Astrocyte of the cerebellum (primary cell): ENCODE data around the gene JSRP1.

Experiments used
- DNase-seq: peaks from one replicate; pipeline ENCODE4 v3.0.0-alpha.2; 2011; ENCODE audit warnings: low read depth
- H3K4me3 ChIP-seq: 2 replicates; pipeline ENCODE4 v1.5.1; 2011; ENCODE audit warnings: mild to moderate bottlenecking, low read depth, low read length, moderate library complexity
- CTCF ChIP-seq: IDR thresholded peaks from 2 replicates; pipeline ENCODE4 v1.5.1; 2012; ENCODE audit warnings: low read length, low read depth, moderate library complexity, mild to moderate bottlenecking; ENCODE audit errors: missing control alignments
- in situ Hi-C: cut with HindIII; loops from 2 replicates; pipeline ENCODE4 v1.10.0; 2017; ENCODE audit warnings: low sequenced_read_pairs

The JSRP1 gene

GRCh38 chr19:2212861-2213711, 43.1 kb downstream of the JSRP1 start:
- no peak for TF ChIP-seq CTCF
- in situ Hi-C loops, result loop anchor here (5.0 kb wide), 1 partner anchor 96 kb away; no protein-coding TSS in a partner anchor

GRCh38 chr19:2210987-2211740, 45.1 kb downstream of the JSRP1 start:
- in situ Hi-C loops, result loop anchor here (5.0 kb wide), 1 partner anchor 94 kb away; no protein-coding TSS in a partner anchor
- no peak for DNase-seq
- H3K4me3 ChIP-seq, result no peak overlapping the region
- no peak for TF ChIP-seq CTCF

More at GRCh38 chr19:2212861-2213711, 43.1 kb downstream of the JSRP1 start:
- no peak overlapping the region for H3K4me3 ChIP-seq
- no peak for DNase-seq

- in situ Hi-C loops, result loop anchor here (5.0 kb wide), 1 partner anchor 93 kb away; no protein-coding TSS in a partner anchor
- H3K4me3 ChIP-seq, result no peak overlapping the region
- TF ChIP-seq CTCF, result no peak
- DNase-seq, result no peak
Measured at GRCh38 chr19:2210206-2210605, 46.0 kb downstream of the JSRP1 start.

- in situ Hi-C loops, result no loop called here
Measured at GRCh38 chr19:2209408-2209807, 46.8 kb downstream of the JSRP1 start.

GRCh38 chr19:2208975-2209374, 47.2 kb downstream of the JSRP1 start:
- H3K4me3 ChIP-seq, result no peak overlapping the region
- in situ Hi-C loops, result no loop called here
- no peak for TF ChIP-seq CTCF
- DNase-seq, result no peak

More at GRCh38 chr19:2209408-2209807, 46.8 kb downstream of the JSRP1 start:
- no peak for DNase-seq
- H3K4me3 ChIP-seq, result no peak overlapping the region
- no peak for TF ChIP-seq CTCF

- TF ChIP-seq CTCF, result no peak
- no peak overlapping the region for H3K4me3 ChIP-seq
- in situ Hi-C loops, result no loop called here
- no peak for DNase-seq
Measured at GRCh38 chr19:2207991-2208860, 48.0 kb downstream of the JSRP1 start.
